Gastroesophageal sphincter (tissue), 4 donors: ENCODE measurements around the gene ARFIP1. TPM values are rescaled to one million over a fixed set of nuclear protein-coding genes. Genes with fewer than 3 reads are reported as not detected.

Experiments used
- ATAC-seq: fragments of 150-250 bp; one replicate; pipeline ENCODE4 v1.9.1; 2016; ENCODE audit warnings: mild to moderate bottlenecking, moderate library complexity
- H3K27ac ChIP-seq, 4 donors: fragments of 200-600 bp; sonication (generic) in 3 of 4; 1 replicate in 3 of 4; 2 replicates in 1 of 4; pipeline ENCODE4 v1.5.1; 2016 to 2019
- H3K27me3 ChIP-seq: fragments of 200-600 bp; sonication (generic); one replicate; pipeline ENCODE4 v1.5.1; 2019
- H3K36me3 ChIP-seq, 2 donors: fragments of 200-600 bp; sonication (generic); one replicate each; pipeline ENCODE4 v1.5.1; 2019; ENCODE audit warnings: control low read depth in 1 of 2
- H3K4me1 ChIP-seq, 3 donors: fragments of 200-600 bp; sonication (generic); 1 replicate in 2 of 3; 2 replicates in 1 of 3; pipeline ENCODE4 v1.5.1; 2016 to 2019; ENCODE audit warnings: control low read depth in 2 of 3
- H3K4me3 ChIP-seq, 2 donors: fragments of 200-600 bp; sonication (generic); one replicate each; pipeline ENCODE4 v1.5.1; 2019; ENCODE audit warnings: mild to moderate bottlenecking in 1 of 2, moderate library complexity in 1 of 2
- H3K9me3 ChIP-seq, 3 donors: fragments of 200-600 bp; sonication (generic); one replicate each; pipeline ENCODE4 v1.5.1; 2017 to 2019; ENCODE audit warnings: control low read depth in 2 of 3
- EP300 ChIP-seq: sonication (generic); formaldehyde crosslinking; IDR thresholded peaks from one replicate; pipeline ENCODE4 v1.6.1; 2017; ENCODE audit warnings: antibody characterized with exemption, mild to moderate bottlenecking
- POLR2A ChIP-seq, 2 donors: fragments of 450-650 bp; IDR thresholded peaks; one replicate each; pipeline ENCODE4 v1.6.1; 2017; ENCODE audit warnings: antibody characterized with exemption in 2 of 2, mild to moderate bottlenecking in 2 of 2, moderate library complexity in 1 of 2
- POLR2AphosphoS5 ChIP-seq: sonication (generic); formaldehyde crosslinking; IDR thresholded peaks from one replicate; pipeline ENCODE4 v1.6.1; 2017; ENCODE audit warnings: antibody characterized with exemption
- WGBS, 2 donors: methylation state at CpG; one replicate each; pipeline ENCODE4 v1.1.5; 2018; ENCODE audit warnings: low coverage in 1 of 2; 5-methylcytosine and 5-hydroxymethylcytosine counted together
- total RNA-seq, 4 donors: library from RNA; depleted of rRNA; stranded (reverse); fragments of >200 nt; gene quantifications; one replicate each; pipeline ENCODE4 v1.1.0, GENCODE V29; 2016
- TF ChIP-seq, protein P1 (sequence below), 4 experiments: fragments of 200-600 bp in 2 of 4; fragments of 450-650 bp in 2 of 4; sonication (generic) in 1 of 4; IDR thresholded peaks; one replicate each; pipeline ENCODE4 v1.5.1; 2017 to 2019; ENCODE audit warnings: antibody characterized with exemption in 4 of 4, mild to moderate bottlenecking in 2 of 4, moderate library complexity in 2 of 4

Gene ARFIP1
- total RNA-seq, 4 donors from 2014 or later: 26.6 to 34.9 (median 29.5) TPM

DNA sequence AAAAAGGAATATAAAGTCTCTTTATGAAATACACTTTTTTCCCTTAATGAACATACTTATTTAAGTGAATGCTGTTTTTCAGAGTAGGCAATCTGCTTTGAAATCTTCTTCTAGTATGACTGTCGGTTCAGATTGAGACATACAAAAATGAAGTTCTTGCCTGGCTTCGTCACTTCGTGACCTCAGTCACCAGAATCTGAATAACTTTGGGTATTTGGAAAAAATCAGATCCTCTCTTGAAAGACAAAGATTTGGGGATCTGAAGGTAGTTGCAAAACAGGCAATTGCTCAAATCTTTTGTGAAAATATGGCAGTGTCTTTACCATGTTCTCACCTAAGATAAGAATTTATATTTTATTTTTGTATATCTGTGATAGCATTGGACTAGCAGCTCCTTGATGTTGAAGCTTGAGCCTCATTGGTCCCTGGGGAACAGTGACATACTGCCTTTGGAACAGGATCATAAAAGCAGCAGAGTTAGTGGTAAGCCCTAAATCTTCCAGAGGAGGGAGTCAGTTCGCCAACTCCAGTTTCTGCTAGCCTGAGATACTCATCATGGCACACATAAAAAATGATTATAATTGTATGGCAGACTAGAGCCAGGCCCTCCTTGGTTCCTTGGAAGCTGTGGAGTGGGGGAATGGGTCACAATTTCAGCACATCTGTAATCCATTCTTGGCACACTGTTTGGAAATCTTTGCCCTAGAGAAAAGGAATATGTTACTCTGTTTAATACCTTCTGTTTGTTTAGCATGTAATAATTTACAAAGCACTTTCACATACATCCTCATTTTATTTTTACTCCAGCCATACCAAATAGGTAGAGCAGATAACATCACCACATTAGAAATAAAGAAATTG lies 5.0 kb downstream of the ARFIP1 start:
- ATAC-seq: no peak
- Histone ChIP-seq H3K4me3 (no peak overlapping the region), H3K9me3 (no peaks in the 10 kb centered on the region), H3K36me3 (peaks cover 0 to 8% of the 10 kb centered on the region in 2 donors), H3K27me3 (no peaks in the 10 kb centered on the region), H3K27ac (no peak overlapping the region), H3K4me1 (peaks cover 0 to 56% (median 5%) of the 10 kb centered on the region in 3 donors)
- TF ChIP-seq, protein P1, sequence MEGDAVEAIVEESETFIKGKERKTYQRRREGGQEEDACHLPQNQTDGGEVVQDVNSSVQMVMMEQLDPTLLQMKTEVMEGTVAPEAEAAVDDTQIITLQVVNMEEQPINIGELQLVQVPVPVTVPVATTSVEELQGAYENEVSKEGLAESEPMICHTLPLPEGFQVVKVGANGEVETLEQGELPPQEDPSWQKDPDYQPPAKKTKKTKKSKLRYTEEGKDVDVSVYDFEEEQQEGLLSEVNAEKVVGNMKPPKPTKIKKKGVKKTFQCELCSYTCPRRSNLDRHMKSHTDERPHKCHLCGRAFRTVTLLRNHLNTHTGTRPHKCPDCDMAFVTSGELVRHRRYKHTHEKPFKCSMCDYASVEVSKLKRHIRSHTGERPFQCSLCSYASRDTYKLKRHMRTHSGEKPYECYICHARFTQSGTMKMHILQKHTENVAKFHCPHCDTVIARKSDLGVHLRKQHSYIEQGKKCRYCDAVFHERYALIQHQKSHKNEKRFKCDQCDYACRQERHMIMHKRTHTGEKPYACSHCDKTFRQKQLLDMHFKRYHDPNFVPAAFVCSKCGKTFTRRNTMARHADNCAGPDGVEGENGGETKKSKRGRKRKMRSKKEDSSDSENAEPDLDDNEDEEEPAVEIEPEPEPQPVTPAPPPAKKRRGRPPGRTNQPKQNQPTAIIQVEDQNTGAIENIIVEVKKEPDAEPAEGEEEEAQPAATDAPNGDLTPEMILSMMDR (IDR thresholded peaks at IDR 0.05): no peak
- no peak for TF ChIP-seq POLR2A (IDR thresholded peaks at IDR 0.05)
- TF ChIP-seq POLR2AphosphoS5: no peak
- TF ChIP-seq EP300: no peak
- 78 to 90% methylated on average over 4 of the region's 4 CpGs for WGBS, 2 donors

DNA sequence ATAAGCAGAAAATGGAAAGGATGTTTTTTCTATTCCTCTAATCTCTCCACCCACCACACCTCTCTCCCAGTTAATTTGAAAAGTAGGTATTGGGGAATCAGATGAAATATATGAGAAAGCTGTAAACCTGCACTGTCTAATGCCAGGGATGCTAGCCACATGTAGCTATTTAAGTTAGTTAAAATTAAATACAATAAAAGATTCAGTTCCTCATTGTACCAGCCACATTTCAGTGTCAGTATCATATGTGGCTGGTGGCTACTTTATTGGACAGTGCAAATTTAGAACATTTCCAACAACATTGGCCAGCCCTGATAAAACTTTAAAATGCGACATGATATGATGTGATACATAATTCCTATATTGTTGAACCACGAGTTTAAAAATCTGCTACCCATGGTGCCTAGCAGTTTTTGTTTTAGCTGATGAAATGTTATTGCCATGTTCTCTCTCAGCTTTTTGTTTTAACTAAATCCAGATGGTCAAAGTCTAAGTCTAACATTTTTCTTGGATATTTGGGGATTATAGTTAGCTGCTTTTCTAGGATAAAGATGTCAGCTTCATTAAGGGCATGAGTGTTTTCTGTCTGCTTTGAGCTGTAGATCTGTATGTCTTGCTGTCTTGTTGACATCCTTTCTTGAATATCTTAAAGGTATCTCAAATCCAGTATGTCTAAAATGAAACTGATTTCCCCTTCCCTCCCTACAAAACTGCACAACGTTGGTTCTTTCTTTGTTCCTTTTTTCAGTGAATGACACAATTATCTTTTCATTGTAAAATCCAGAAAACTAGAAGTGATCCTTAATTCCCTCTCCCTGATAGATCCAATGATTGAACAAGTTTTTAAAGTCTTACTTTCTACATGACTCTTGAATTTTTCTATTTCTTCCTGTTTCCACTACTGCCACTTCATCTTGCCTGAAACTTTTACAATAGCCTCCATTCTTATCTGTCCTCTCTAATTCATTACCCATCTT lies 6.2 kb downstream of the ARFIP1 start:
- no peak overlapping the region for H3K27ac ChIP-seq
- 56 to 69% methylated on average over 3 of the region's 3 CpGs for WGBS, 2 donors

DNA sequence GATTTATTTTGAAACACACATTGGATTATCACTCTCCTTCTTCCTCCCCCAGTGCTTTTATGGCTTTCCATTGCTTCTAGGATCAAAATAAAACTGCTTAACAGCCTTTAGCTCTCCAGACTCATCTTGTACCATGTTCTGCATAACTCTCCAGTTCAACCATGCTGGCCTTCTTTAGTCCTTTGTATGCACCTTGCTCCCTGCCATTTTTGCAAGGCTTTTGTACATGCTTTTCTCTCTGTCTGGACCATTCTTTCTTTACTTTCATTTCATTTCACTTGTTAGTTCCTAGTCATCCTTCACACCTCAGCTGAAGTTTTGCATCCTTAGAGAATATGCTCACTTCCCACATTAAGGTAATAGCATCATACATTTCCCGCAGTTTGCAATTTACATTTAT lies 6.9 kb downstream of the ARFIP1 start:
- H3K27ac ChIP-seq: no peak overlapping the region
- no peak for ATAC-seq
- H3K4me1 ChIP-seq: peaks cover 0 to 48% (median 1%) of the 10 kb centered on the region in 3 donors
- 89 to 100% methylated on average over 1 of the region's 1 CpG for WGBS, 2 donors
- TF ChIP-seq POLR2AphosphoS5 (no peak), POLR2A (IDR thresholded peaks at IDR 0.05) (no peak), EP300 (no peak)
- TF ChIP-seq, protein P1 (IDR thresholded peaks at IDR 0.05): no peak
- no peaks in the 10 kb centered on the region for H3K27me3 ChIP-seq
- H3K36me3 ChIP-seq: peaks cover 0 to 8% of the 10 kb centered on the region in 2 donors
- no peak overlapping the region for H3K4me3 ChIP-seq
- H3K9me3 ChIP-seq: no peaks in the 10 kb centered on the region

More for the DNA sequence above, 6.2 kb downstream of the ARFIP1 start:
- Histone ChIP-seq H3K9me3 (no peaks in the 10 kb centered on the region), H3K4me1 (peaks cover 0 to 55% (median 5%) of the 10 kb centered on the region in 3 donors), H3K4me3 (no peak overlapping the region), H3K27me3 (no peaks in the 10 kb centered on the region), H3K36me3 (peaks cover 0 to 8% of the 10 kb centered on the region in 2 donors)
- TF ChIP-seq POLR2AphosphoS5 (no peak), POLR2A (IDR thresholded peaks at IDR 0.05) (no peak), EP300 (no peak)
- TF ChIP-seq, protein P1 (IDR thresholded peaks at IDR 0.05): no peak
- ATAC-seq: no peak

DNA sequence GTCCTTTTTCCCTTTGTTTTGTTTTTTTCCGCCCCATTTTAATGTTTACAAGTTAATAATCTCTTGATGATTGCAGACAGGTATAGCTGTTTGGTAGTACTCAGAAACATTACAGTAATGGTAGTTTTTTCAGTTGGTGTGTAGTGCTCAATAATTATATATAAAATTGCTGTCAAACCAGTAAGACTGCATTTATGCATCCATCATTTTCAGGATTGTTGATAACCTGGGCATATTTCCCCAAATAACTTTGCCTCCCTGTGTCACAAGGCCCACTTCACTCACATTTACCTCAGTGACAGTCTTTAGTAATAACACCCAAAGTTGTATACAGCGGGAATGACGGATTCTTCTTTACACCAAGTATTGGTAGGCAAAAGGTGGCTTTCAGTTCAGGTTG lies 16.1 kb downstream of the ARFIP1 start:
- ATAC-seq: no peak
- Histone ChIP-seq H3K9me3 (no peaks in the 10 kb centered on the region), H3K4me1 (peaks cover 0 to under 1% (median 0%) of the 10 kb centered on the region in 3 donors), H3K36me3 (no peaks in the 10 kb centered on the region), H3K27ac (no peak overlapping the region), H3K4me3 (no peak overlapping the region), H3K27me3 (no peaks in the 10 kb centered on the region)
- 100% methylated on average over 2 to 3 of the region's 3 CpGs for WGBS, 2 donors
- TF ChIP-seq, protein P1 (IDR thresholded peaks at IDR 0.05): no peak
- no peak for TF ChIP-seq POLR2AphosphoS5
- TF ChIP-seq EP300: no peak
